ENCODE measurements around the gene SCRN1. TPM values are rescaled to one million over a fixed set of nuclear protein-coding genes. Genes with fewer than 3 reads are reported as not detected.

SCRN1 gene
- total RNA-seq, 1 donor from 2014 or later, result 29.2 TPM

DNA sequence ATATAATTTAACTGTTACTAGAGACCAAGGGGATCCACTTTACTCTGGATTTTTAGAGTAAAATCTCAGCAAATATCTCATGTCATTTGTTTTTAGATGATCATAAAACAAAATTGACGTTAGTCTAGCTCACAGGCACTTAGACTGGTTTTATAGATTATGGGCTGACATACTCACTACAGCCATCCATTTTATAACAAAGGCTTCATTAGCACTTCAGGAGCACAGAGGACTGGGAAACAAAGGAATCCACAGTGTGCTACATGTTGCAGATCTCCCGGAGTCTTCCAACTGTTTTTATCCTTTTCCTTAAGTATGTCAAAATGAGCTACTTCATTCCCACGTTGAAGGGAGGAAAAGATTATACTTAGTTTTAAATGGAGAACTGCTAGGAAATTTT is 15.9 kb upstream of the SCRN1 start:
- DNase-seq, result no peak

DNA sequence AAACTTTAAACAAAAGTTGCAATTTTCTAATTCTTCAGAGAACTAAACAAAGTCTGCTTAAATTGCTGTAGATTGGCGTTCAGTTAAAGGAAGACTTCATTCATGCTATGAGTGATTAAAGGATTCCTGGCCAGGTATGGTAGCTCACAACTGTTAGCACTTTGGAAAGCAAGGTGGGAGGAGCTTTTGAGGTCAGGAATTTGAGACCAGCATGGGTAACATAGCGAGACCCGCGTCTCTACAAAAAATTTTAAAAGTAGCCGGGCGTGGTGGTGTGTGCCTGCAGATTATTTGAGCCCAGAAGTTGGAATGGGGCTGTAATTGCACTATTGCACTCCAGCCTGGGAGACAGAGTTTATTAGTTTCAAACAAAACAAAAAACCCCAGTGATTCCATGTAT is 13.5 kb upstream of the SCRN1 start:
- no peak for DNase-seq

DNA sequence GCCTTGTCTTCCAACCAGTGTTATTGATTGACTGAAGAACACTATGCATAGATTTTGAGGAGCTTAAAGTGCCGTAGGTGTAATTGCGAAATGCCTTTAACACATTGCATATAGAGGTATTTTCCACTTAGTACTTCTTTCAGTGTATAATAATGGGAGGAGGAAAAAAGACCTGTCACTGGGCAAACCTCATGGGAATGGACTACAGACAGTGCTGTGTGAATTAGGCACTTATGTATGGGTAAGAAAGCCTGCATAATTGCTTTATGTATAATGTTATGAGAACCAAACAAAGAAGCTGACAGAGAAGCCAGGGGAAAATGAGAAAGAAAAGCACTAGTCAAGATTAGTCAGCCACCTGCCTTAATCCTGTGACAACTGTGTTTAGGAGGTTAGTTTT is 12.4 kb upstream of the SCRN1 start:
- DNase-seq, result no peak

DNA sequence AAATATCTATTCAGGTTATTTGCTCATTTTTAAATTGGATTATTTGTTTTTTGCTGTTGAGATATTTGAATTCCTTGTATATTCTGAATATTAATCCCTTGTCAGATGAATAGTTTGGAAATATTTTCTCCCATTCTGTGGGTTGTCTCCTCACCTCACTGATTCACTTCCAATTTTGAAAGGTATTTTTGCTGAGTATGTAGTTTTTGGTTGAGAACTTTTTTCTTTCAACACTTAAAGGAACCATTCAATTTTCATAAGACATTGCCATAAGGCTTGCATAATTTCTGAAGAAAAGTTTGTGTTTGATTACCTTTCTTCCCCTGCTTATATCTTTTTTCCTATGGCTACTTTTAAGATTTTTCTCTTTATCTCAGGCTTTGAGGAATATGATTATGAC is 8.9 kb upstream of the SCRN1 start:
- DNase-seq, result no peak

DNA sequence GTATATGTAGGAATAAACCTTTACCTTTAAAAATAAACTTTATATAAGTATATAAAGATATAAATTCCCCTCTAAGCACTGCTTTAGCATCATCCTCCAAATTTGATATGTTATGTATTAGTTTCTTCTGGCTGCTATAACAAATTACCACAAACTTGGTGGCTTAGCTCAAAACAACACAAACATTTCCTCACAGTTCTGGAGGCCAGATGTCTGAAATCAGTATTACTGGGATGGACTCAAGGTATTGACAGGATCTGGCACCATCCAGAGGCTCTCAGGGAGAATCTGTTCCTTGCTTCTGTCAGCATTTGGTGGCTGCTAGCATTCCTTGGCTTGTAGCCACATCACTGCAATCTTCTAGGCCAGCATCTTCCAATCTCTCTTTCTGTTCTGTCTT is 6.7 kb upstream of the SCRN1 start:
- no peak for DNase-seq

DNA sequence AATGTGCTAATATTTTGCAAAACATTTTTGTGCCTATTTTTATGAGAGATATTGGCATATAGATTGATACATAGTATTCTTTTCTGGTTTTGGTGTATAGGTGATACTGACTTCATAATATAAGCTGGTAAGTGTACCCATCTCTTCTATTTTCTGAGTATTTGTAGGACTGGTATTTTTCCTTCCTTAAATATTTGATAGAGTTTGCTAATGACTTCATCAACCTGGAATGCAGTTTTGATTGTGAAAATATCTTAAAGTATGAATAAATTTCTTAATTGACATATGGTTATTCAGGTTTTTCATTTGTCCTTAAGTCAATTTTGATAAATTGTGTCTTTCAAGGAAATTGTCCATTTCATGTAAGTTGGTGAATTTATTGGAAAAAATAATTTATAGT is 6.1 kb upstream of the SCRN1 start:
- no peak for DNase-seq

DNA sequence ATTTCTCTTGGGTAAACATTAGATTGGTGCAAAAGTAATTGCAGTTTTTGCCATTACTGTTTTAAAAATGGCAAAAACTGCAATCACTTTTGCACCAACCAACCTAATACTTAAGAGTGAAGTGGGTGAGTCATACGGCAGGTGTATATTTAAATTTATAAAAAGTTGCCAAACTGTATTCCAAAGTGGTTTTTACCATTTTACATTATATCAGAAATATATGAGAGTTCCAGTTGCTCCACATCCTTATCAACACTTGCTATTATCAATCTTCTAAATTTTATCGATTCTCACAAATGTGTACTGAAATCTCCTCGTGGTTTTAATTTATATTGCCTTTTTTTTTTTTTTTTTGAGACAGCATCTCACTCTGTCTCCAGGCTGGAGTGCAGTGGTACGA is 3.5 kb upstream of the SCRN1 start:
- no peak for DNase-seq

DNA sequence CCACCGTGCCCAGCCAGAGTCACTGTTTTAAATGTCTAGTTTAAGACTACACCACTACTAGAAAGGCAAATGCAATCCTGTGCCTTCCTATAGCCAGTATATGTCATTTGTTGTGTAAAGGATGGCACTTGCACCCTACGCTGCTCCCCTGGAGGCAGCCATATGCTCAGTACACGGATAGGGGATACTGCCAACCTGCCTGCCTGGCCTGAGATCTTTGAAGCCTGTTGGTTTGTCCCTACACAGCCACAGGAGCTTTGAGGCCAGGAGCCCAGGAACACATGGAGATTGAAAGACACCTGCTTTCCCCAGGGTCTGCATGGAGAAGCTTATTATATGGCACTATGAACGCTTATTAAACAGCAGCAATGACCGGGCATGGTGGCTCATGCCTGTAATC is 2.3 kb upstream of the SCRN1 start:
- DNase-seq, result no peak

DNA sequence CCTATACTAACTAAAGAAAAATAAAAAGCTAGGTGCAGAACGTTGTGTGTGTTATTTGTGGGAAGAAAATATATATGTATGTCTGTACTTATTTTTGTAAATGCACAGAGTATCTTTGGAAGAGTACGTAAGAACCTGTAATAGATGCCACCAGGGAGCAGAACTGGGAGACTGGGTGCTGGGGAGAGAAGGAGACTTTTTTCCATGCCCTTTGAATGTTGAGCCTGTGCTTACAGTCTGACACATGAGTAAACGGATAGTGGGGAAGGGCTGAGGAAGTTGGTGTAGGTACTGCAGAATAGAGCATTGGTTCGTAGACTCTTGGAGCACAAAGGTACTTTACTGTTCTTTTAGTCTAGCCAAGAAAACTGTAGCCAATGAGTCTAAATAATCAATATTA is 1.3 kb upstream of the SCRN1 start:
- DNase-seq, result no peak

DNA sequence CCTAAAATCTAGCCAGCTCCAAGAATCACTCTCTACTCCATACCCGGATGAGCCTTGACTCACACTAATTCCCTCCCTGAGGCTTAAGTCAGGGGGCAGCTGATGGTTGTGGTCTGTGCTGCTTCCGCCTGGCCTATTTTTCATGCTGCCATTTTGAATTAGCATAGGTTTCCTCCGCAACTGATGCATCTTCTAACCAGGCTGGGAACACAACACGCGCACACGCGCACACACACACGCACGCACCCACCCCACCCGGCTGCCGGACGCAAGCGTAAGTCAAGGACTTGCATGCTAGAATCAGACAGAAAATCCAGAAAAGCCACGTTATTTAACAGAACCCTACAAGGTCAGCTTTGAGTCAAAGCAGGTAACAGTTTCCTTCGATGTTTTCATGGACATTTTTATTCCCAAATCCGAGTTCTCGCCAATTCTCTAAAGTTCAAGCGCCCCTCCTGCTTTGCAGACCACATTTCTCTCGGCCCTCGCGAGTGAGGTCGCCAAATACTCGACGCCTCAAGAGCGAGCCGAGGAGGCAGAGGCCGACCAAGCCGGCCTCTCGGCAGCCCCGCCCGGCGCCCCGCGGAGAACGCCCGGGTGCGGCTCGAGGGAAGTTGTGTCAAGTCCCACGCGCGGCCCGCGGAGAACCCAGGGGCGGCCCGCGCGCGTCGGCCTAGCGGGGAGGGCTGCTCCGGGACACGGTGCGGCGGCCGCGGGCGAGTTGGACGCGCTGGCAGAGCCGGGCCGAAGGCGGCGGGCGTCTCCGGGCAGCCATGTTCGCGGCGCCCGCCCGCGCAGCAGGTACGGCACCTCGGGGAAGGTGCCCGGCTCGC is 961 bp downstream of the SCRN1 start:
- DNase-seq, result peak; percentile 45

DNA sequence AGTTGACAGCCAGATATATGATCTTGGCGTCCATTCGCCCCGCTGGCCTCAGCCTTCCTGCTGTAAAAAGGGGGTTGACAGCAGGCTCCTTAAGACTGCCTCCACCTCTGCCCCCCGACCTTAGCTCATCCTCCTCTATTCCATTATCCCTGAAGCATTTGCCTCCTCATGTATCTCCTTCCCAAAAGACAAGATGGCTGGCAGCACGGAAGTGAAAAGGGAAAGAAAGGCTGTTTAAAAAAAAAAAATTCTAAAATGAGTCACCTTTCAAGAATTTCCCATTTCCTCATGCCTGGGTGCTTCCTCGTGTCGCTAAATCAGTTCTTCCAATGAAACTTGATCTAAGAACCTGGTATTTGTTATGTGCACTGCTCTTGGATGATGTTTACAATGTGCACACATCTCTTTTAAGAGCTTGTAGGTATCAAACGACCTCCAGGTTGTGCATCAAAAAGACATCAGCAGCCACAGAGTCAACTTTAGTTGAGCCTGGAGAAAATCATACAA is 1.7 kb downstream of the SCRN1 start:
- DNase-seq, result peak; percentile 44

DNA sequence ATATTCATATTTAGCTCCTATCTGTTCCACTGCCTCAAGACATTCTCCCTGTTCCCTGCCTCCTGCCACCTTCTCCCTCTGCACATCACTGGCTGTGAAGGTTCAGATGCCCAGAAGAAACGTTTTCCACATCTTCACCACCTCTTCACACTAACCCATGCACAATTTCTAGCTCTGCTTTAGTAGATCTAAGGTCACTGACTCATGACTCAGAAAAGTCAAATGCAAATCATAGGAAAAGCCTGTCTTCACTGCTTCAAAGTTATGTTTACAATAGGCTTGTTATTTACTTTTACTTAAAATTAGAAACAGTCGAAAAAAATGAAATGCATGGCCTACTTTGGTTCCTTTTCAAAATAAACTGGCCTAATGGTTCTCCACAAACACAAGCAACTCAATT is 2.5 kb downstream of the SCRN1 start:
- DNase-seq, result peak; percentile 2

DNA sequence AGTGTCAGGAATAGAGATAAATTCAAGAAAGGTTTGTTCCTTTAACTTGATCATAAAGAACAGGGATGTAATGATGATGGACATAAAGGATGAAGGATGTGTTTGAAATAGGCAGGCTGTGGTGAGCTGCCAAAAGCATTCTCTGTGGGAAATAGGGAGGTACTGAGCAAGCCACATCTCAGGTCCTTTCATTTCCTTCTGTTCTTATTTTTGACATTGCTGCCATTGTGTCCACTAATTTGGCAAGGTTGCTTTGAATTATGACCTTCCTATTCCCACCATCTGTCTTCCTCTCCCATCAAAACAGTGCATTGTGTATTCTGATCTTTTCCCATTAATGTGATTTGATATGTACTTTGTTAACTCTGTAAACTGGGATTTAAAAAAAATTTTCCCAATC is 9.4 kb downstream of the SCRN1 start:
- DNase-seq, result no peak

DNA sequence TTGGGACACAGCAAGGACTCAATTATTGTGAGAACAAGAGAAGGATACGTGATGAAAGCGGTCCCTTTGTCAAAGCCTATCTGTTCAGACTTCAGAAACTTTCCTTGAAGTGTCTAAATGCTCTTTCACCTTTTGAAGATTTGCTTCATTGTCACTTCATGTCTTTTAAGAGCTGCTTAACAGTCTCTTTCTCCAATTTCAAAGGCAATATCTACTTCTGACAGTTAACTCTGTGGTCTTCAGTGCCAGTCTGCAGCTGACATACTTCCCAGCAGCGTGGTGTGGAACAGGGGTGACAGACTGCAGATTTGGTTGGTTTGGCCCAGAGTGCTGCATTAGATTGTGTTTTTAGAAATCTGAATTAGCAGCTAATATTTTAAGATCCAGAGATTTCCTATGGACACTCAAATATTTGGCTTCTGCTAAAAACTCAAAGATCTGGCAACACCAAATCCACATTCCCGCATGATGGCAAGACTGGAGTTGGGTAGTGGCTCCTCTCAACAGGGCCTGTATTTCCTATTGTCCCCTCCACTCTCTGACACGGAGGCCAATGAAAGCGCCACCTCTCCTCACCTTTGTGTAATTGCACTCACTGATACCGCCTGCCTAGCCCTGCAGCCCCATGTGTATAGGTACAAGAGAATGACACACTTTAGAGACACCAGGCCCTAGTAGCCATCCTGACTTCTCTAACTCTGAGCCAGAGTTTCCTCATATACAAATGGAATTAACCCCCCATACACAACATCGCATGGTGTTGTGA is 11.5 kb downstream of the SCRN1 start:
- DNase-seq, result no peak

DNA sequence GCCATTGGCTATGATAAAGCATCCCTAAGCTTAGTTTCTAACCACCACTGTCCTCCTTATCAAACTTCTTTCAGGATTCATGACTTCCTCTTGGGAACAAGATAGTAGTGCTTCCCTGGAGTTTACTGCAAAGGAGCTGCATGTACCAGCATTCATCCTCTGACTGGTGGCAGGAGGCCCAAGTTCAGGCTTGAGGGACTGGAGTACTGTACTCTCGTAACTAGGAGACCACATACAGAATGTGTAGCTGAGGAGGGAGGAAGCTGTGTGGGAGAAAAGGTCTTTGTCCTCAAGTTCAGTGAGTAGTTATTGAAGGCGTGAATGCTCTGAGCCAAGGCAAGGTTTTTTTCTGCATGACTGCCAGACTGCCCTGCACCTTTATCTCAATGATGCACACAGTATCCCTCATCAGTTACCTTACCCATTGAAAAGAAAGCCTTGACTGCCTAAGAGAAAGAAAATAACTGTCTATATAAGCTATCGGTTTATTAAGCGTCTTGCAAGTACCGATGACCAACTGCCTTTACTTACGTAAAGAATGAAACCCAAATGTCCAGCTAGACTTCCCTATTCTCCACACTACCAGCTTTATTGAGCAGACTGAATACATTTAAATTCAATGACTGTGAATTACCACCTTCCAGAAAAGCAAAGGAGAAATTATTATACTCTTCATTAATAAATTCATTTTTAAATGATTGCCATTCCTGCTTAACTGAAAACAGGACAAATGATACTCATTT is 12.8 kb downstream of the SCRN1 start:
- peak; percentile 41 for DNase-seq

DNA sequence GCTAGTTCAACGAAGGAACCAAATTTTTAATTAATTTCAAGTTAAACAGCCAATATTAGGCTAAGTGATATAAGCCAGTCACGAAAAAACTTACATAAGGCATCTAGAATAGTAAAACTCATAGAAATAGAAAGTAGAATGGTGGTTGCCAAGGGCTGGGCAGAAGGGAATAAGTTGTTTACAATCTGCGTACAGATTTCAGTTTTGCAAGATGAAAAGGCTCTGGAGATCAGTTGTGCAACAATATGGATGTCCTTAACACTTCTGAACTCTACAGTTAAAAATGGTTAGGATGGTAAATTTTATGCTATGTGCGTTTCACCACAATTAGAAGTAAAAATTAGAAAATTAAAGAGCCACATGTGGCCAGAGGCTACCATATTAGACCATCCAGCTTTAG is 13.3 kb downstream of the SCRN1 start:
- peak; percentile 18 for DNase-seq

DNA sequence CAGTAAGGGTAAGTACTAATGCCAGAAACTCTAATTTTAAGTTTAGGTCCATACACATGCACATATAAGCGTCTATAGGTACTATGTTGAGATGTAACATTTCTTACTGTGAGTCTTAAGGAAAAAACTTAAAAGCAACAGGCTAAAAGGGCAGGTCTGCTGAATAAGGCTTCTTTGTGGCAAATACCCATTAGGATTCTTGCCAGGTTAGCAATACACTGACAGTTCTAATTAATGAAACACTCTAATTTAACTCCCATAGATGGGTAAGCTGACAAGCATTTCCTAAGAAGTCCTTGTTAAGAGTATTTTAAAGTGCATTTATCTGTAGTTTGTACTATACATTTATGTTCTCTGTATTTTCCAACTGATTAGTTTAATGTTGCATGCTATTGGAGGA is 14.0 kb downstream of the SCRN1 start:
- no peak for DNase-seq

DNA sequence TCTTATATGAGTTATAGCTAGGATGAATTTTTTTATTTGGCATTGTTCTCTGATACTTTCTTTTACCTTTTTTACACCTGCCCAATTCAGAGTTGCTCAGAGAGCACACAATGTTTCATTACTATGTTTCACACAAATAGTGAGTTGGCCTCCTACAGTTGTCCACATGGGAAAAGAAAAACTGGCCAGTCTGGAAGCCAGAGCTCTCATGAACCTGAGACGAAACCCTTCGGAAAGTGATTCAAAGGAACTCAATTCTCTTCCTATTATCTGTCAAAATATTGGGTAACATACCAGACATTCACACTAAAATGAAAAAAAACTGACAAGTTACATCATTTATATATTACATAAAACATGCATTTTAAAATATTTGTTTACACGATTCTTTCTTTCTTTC is 15.3 kb downstream of the SCRN1 start:
- DNase-seq, result no peak

DNA sequence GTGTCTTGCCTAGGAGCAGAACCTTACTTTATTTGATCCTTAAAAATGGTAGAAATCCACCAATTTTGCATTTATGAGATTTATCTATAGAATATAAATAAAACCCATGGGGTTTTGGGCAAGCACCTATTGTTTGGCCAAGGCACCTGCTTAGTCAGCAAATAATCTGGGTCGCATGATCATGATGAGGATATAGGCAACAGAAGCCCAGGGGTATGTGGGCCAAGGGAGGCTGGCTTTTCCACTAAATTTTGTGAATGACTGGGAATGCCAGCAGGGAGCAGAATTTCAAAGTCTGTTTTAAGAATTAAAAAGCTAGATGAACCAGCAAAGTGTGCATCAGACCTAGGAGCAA is 17.3 kb downstream of the SCRN1 start:
- DNase-seq, result no peak

DNA sequence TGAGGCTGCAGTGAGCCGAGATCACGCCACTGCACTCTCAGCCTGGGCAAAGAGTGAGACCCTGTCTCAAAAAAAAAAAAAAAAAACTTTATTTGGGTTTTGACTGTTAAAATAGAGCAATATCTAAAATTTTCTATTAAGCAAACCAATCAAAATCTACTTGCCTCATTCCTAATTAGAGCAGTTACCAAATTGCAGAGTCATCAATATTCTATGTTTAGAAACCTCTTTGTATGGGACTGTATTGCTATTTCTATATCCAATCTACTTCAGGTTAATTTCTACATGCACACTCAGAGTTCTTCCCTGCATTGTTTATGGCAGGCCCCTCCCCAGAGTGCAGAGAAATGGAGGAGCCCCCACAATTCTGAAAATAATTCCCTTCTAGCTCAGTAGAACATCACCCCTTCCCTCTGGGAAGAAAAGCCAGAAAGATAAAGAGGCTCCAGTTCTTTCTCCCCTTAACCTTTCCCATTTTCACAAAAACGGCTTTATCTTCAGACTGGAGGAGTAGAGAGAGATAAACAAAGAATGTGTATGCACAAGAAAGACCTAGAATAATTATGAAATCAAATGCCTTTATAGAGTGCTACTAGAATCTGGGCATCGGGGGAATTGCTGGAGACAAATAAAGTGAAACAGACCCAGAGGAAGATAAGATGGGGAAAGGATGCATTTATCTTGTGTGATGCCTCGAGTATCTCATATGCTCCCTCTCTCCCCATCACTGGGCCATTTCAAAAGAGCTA is 17.9 kb downstream of the SCRN1 start:
- no peak for DNase-seq

DNA sequence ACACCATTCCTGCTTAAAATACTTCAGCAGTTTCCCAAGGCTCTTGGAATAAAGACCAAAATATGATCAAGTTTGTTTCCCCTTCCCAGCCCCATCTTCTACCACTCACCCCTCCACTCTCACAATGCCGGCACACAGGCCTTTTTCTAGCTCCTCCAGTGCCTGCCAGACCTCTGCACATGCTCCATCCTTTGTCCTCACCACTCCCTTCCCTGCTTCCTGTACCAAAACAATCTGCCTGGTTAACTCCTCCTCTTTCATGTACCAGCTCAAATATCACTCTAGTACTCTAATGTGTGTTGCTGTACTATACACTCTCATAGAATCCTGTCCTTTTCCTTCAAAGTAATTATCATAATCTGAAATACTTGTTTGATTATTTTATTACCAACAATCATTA is 19.4 kb downstream of the SCRN1 start:
- no peak for DNase-seq

DNA sequence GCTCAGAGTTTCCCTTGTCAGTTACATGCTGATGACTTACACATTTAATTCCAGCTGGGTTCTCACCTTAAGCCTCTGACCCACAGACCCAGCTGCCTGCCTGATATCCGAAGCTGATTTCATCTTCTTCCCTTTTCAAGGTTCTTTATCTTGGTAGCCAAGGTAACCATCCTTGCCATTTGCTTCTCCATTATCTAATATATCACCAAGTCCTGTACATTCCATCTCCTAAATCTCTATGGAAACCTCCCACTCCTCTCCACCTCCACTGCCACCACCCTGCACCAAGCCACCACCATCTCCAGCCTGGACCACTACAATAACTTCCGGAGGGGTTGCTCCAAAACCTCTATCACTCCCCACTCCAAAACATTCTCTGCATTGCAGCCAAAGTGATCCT is 19.9 kb downstream of the SCRN1 start:
- DNase-seq, result no peak

Data from skin of body (tissue), 2 donors.